Effector CD4-positive, alpha-beta T cell (primary cell): Measurements from ENCODE around the gene MRPL48.
"Not testable (repeated sequence)": the region's sequence is repeated elsewhere in the genome, so short reads cannot be mapped to it uniquely, and the experiment has no call there.

Experiments used
- DNase-seq: peaks from one replicate; pipeline ENCODE4 v3.0.0-alpha.2; 2020

The MRPL48 gene

GRCh38 chr11:73851046-73851764 lies 63.5 kb downstream of the MRPL48 start:
- DNase-seq = no peak

- no peak for DNase-seq
Measured at GRCh38 chr11:73852049-73852448, 64.4 kb downstream of the MRPL48 start.

- DNase-seq = no peak
Measured at GRCh38 chr11:73854680-73855079, 67.0 kb downstream of the MRPL48 start.

- no peak for DNase-seq
Measured at GRCh38 chr11:73856031-73856567, 68.4 kb downstream of the MRPL48 start.

- no peak for DNase-seq
Measured at GRCh38 chr11:73859671-73860070, 72.0 kb downstream of the MRPL48 start.

- no peak for DNase-seq
Measured at GRCh38 chr11:73860202-73860601, 72.5 kb downstream of the MRPL48 start.

- DNase-seq = no peak
Measured at GRCh38 chr11:73862986-73863385, 75.3 kb downstream of the MRPL48 start.

GRCh38 chr11:73866095-73866579 lies 78.5 kb downstream of the MRPL48 start:
- no peak for DNase-seq

- no peak for DNase-seq
Measured at GRCh38 chr11:73866586-73866996, 78.9 kb downstream of the MRPL48 start.

GRCh38 chr11:73869332-73869949 lies 81.8 kb downstream of the MRPL48 start:
- no peak for DNase-seq

- no peak for DNase-seq
Measured at GRCh38 chr11:73870261-73870660, 82.6 kb downstream of the MRPL48 start.

- no peak for DNase-seq
Measured at GRCh38 chr11:73872749-73873357, 85.2 kb downstream of the MRPL48 start.

- no peak for DNase-seq
Measured at GRCh38 chr11:73875380-73875779, 87.7 kb downstream of the MRPL48 start.

- no peak for DNase-seq
Measured at GRCh38 chr11:73875840-73876239, 88.2 kb downstream of the MRPL48 start.

- peak; percentile 91 for DNase-seq
Measured at GRCh38 chr11:73876424-73877310, 89.0 kb downstream of the MRPL48 start, which contains the start of the genes COA4 and PAAF1. Gene COA4, minus strand, starts transcription at chr11:73876846. Its CDS starts 3,468 bp downstream, at chr11:73873378. Gene PAAF1, plus strand, starts transcription at chr11:73876999. Its CDS starts 23 bp downstream, at chr11:73877022.

GRCh38 chr11:73878771-73879170 lies 91.1 kb downstream of the MRPL48 start:
- DNase-seq = no peak

GRCh38 chr11:73880449-73880848 lies 92.8 kb downstream of the MRPL48 start:
- not testable (repeated sequence) for DNase-seq

- no peak for DNase-seq
Measured at GRCh38 chr11:73883856-73884255, 96.2 kb downstream of the MRPL48 start.

GRCh38 chr11:73888244-73888643 lies 100.6 kb downstream of the MRPL48 start:
- DNase-seq = no peak

- DNase-seq = no peak
Measured at GRCh38 chr11:73889019-73889418, 101.3 kb downstream of the MRPL48 start.

GRCh38 chr11:73889536-73889935 lies 101.9 kb downstream of the MRPL48 start:
- no peak for DNase-seq

- no peak for DNase-seq
Measured at GRCh38 chr11:73893041-73893440, 105.4 kb downstream of the MRPL48 start.
